ENCODE results near the gene QSOX2. TPM values are rescaled to one million over a fixed set of nuclear protein-coding genes. Genes with fewer than 3 reads are reported as not detected.

The QSOX2 gene
- total and polyA plus RNA-seq, 2 experiments from 2014 or later = 9.2 to 29.2 TPM

DNA sequence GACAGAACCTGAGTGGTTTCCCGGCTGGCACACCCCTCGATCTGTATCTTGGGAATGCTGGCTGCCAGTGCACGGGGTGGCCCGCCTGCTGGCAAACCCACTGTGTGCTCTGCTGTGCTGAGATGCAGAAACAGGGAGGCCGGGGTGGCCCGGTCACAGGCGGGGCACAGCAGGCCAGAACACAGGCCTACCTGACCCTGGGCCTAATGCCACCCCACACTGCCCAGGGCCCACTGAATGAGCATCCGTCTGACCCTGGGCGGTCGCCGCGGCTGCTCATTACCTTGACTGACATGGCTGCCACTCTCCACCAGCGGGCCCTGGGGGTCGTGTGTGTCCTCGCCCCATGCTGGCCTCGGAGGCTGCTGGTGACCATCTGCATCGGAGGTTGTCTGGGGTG is 14.2 kb upstream of the QSOX2 start:
- Mint-ChIP-seq H3K36me3 (ENCODE audit: low read depth) (no peaks in the 10 kb centered on the region), H3K9me3 (no peaks in the 10 kb centered on the region), H3K27ac (no peak overlapping the region), H3K4me1 (peaks cover 3% of the 10 kb centered on the region; the same call in 1 of the 3 replicates), H3K27me3 (ENCODE audit: insufficient read depth, low read depth, poor library complexity) (no peaks in the 10 kb centered on the region), H3K4me3 (no peak overlapping the region)
- H3K9me2 ChIP-seq (ENCODE audit: insufficient read depth) = no peaks in the 10 kb centered on the region
- no peaks in the 10 kb centered on the region for H3K79me2 ChIP-seq (replicated peaks; ENCODE audit: insufficient read depth)
- no peak overlapping the region for H3K27ac ChIP-seq (ENCODE audit: low read depth)
- no peaks in the 10 kb centered on the region for H3K4me1 ChIP-seq (ENCODE audit: insufficient read depth)
- no peak overlapping the region for H2AFZ ChIP-seq
- no peak for TF ChIP-seq ZNF331 (CRISPR knock-in tag; IDR thresholded peaks at IDR 0.05; ENCODE audit: low read depth)
- no peak for TF ChIP-seq NANOG (IDR thresholded peaks at IDR 0.05; ENCODE audit: borderline replicate concordance)
- TF ChIP-seq STAT1 (IDR thresholded peaks at IDR 0.05; ENCODE audit: unreplicated experiment) = no peak
- TF ChIP-seq, protein P1, sequence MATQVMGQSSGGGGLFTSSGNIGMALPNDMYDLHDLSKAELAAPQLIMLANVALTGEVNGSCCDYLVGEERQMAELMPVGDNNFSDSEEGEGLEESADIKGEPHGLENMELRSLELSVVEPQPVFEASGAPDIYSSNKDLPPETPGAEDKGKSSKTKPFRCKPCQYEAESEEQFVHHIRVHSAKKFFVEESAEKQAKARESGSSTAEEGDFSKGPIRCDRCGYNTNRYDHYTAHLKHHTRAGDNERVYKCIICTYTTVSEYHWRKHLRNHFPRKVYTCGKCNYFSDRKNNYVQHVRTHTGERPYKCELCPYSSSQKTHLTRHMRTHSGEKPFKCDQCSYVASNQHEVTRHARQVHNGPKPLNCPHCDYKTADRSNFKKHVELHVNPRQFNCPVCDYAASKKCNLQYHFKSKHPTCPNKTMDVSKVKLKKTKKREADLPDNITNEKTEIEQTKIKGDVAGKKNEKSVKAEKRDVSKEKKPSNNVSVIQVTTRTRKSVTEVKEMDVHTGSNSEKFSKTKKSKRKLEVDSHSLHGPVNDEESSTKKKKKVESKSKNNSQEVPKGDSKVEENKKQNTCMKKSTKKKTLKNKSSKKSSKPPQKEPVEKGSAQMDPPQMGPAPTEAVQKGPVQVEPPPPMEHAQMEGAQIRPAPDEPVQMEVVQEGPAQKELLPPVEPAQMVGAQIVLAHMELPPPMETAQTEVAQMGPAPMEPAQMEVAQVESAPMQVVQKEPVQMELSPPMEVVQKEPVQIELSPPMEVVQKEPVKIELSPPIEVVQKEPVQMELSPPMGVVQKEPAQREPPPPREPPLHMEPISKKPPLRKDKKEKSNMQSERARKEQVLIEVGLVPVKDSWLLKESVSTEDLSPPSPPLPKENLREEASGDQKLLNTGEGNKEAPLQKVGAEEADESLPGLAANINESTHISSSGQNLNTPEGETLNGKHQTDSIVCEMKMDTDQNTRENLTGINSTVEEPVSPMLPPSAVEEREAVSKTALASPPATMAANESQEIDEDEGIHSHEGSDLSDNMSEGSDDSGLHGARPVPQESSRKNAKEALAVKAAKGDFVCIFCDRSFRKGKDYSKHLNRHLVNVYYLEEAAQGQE (IDR thresholded peaks at IDR 0.05; ENCODE audit: unreplicated experiment) = no peak
- TF ChIP-seq, protein P2, sequence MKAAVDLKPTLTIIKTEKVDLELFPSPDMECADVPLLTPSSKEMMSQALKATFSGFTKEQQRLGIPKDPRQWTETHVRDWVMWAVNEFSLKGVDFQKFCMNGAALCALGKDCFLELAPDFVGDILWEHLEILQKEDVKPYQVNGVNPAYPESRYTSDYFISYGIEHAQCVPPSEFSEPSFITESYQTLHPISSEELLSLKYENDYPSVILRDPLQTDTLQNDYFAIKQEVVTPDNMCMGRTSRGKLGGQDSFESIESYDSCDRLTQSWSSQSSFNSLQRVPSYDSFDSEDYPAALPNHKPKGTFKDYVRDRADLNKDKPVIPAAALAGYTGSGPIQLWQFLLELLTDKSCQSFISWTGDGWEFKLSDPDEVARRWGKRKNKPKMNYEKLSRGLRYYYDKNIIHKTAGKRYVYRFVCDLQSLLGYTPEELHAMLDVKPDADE (IDR thresholded peaks at IDR 0.05) = no peak
- no peak for TF ChIP-seq POLR2AphosphoS5 (IDR thresholded peaks at IDR 0.05; ENCODE audit: low read depth)
- no peak for TF ChIP-seq JUNB (IDR thresholded peaks at IDR 0.05; ENCODE audit: unreplicated experiment)
- no peak for TF ChIP-seq CREB1 (CRISPR knock-in tag; IDR thresholded peaks at IDR 0.05; ENCODE audit: low read depth)
- TF ChIP-seq EZH2 (IDR thresholded peaks at IDR 0.05; ENCODE audit: low read depth, unreplicated experiment) = no peak
- TF ChIP-seq, protein P3, sequence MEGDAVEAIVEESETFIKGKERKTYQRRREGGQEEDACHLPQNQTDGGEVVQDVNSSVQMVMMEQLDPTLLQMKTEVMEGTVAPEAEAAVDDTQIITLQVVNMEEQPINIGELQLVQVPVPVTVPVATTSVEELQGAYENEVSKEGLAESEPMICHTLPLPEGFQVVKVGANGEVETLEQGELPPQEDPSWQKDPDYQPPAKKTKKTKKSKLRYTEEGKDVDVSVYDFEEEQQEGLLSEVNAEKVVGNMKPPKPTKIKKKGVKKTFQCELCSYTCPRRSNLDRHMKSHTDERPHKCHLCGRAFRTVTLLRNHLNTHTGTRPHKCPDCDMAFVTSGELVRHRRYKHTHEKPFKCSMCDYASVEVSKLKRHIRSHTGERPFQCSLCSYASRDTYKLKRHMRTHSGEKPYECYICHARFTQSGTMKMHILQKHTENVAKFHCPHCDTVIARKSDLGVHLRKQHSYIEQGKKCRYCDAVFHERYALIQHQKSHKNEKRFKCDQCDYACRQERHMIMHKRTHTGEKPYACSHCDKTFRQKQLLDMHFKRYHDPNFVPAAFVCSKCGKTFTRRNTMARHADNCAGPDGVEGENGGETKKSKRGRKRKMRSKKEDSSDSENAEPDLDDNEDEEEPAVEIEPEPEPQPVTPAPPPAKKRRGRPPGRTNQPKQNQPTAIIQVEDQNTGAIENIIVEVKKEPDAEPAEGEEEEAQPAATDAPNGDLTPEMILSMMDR (conservative IDR thresholded peaks at IDR 0.05; ENCODE audit: low read depth in 2 of 2) = no peak
- no peak for TF ChIP-seq ZNF114 (CRISPR knock-in tag; IDR thresholded peaks at IDR 0.05)
- no peak overlapping the region for H3K4me2 ChIP-seq
- no peaks in the 10 kb centered on the region for H3F3A ChIP-seq (replicated peaks; ENCODE audit: low read depth)
- no peak overlapping the region for H3K4me3 ChIP-seq
- H3K27me3 ChIP-seq (ENCODE audit: insufficient read depth) = no peaks in the 10 kb centered on the region
- H3K36me3 ChIP-seq (ENCODE audit: insufficient read depth) = no peaks in the 10 kb centered on the region
- DNase-seq (ENCODE audit: low spot score) (no peak), ATAC-seq (no peak)
- H4K20me1 ChIP-seq (replicated peaks; ENCODE audit: insufficient read depth) = no peaks in the 10 kb centered on the region
